Mesenteric fat pad (tissue), 1 donor: Measurements from ENCODE around the gene COMMD1. TPM values are rescaled to one million over a fixed set of nuclear protein-coding genes. Genes with fewer than 3 reads are reported as not detected.

Source experiments
- DNase-seq: peaks from one replicate; pipeline ENCODE4 v3.0.0-alpha.2; 2020; ENCODE audit warnings: low spot score
- total RNA-seq: library from RNA; stranded (reverse); fragmentation: NEBNext Ultra II Directional; extraction: Animal tissue kit (Norgen Biotek cat#: 25700); gene quantifications from one replicate; pipeline ENCODE4 v1.2.1, GENCODE V29; 2021
- donor health status: DM: yes; HTN: yes; CAD: no.

The COMMD1 gene
- total RNA-seq, 1 donor from 2014 or later: 38.0 TPM

GRCh38 chr2:62175728-62176127 is 270.3 kb downstream of the COMMD1 start:
- DNase-seq: no peak

- DNase-seq: no peak
Measured at GRCh38 chr2:62176801-62177200, 271.3 kb downstream of the COMMD1 start.

- no peak for DNase-seq
Measured at GRCh38 chr2:62177392-62178049, 272.0 kb downstream of the COMMD1 start.

GRCh38 chr2:62178741-62179271 is 273.3 kb downstream of the COMMD1 start:
- DNase-seq: no peak

DNA sequence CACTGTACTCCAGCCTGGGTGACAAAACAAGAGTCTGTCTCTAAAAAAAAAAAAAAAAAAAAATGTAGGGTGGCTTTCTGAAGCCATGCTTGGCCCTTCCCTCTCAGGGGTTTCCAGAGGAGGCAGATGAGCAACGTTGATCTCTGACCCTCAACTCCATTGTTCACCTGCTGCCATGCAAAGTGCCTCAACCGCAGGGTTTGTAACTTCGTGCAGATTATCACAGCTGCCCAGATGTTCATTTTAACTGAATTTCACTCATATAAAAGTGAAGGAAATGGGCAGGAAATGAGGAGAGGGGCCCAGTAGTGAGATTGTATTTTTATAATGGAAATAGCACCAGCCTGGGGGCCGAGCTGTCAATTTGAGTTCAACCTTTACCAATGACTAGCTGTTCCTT is 275.5 kb downstream of the COMMD1 start:
- DNase-seq: no peak

DNA sequence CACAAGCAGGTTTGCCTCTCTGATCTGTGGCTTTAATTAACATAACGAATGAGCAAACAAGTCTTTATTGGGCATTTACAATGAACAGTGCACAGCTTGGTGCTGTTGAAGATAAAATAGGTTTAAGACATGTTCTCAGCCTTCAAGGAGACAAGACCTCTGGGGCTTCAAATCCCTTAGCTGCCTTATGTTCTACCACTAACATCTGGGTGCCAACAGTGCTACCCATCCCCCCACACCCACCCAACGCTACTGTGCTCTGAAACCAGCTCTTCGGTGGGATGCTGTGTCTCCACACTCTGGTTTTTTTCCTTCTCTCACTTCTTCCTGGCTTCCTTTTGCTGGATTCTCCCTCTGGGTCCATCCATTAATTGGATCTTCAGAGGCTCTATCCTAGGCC is 276.4 kb downstream of the COMMD1 start:
- DNase-seq: no peak

- no peak for DNase-seq
Measured at GRCh38 chr2:62184512-62185230, 279.2 kb downstream of the COMMD1 start.

Other genes with a start within 250 kb of the COMMD1 start
- gene FAM161A, start 51.6 kb upstream of the COMMD1 start, total RNA-seq: 1.00 TPM
- gene CCT4, start 17.0 kb upstream of the COMMD1 start, total RNA-seq: 107 TPM